Endothelial cell of umbilical vein (primary cell): Measurements from ENCODE around the gene CEP162. TPM values are rescaled to one million over a fixed set of nuclear protein-coding genes. Genes with fewer than 3 reads are reported as not detected.
"Not testable (repeated sequence)": the region's sequence is repeated elsewhere in the genome, so short reads cannot be mapped to it uniquely, and the experiment has no call there.

Source experiments
- BruUV-seq: library from RNA; stranded (reverse); fragments of 400-500 nt; replicated peaks from 2 replicates; lab custom pipeline; 2021; lab: Mats Ljungman, UMichigan
- CTCF ChIA-PET: fragments of 300-600, 350-600 bp; sonication (Branson Sonifier 250); formaldehyde crosslinking; loops from one replicate; lab custom pipeline; 2021; ENCODE audit warnings: antibody characterized with exemption, inconsistent platforms; lab: Charles Lee
- POLR2A ChIA-PET: fragments of 300-600, 350-600 bp; sonication (Branson Sonifier 250); formaldehyde crosslinking; loops from one replicate; lab custom pipeline; 2021; ENCODE audit warnings: antibody characterized with exemption, inconsistent platforms; lab: Charles Lee
- DNase-seq: peaks from one replicate; pipeline ENCODE4 v3.0.0-alpha.2; 2011; ENCODE audit warnings: low read depth, low spot score
- FAIRE-seq: peaks from 2 replicates; lab custom pipeline; 2011; peaks lifted over from hg19 to GRCh38; lab: Jason Lieb, UNC
- H2AFZ ChIP-seq: 2 replicates; pipeline ENCODE4 v1.6.0; 2012; ENCODE audit warnings: low read depth, low read length, control low read depth, inconsistent platforms
- H3K27ac ChIP-seq: 2 replicates; pipeline ENCODE4 v1.5.1; 2011; ENCODE audit warnings: low read depth, mild to moderate bottlenecking, control low read depth, low read length, moderate library complexity; ENCODE audit not compliant: insufficient read depth
- H3K27me3 ChIP-seq, 2 experiments: 2 replicates each; pipeline versions ENCODE4 v1.6.0 to v1.6.1; 2011; ENCODE audit warnings: low read length in 2 of 2, mixed read lengths in 1 of 2; ENCODE audit not compliant: control insufficient read depth in 2 of 2, insufficient read depth in 2 of 2
- H3K36me3 ChIP-seq, 2 experiments: 2 replicates in 1 of 2; 3 replicates in 1 of 2; pipeline ENCODE4 v1.5.1; 2011; ENCODE audit warnings: low read length in 2 of 2, mild to moderate bottlenecking in 1 of 2, moderate library complexity in 1 of 2; ENCODE audit not compliant: control insufficient read depth in 2 of 2, insufficient read depth in 2 of 2; ENCODE audit errors: extremely low read depth in 1 of 2
- H3K4me1 ChIP-seq: 3 replicates; pipeline ENCODE4 v1.5.1; 2011; ENCODE audit warnings: mild to moderate bottlenecking, low read length; ENCODE audit not compliant: control insufficient read depth, insufficient read depth; ENCODE audit errors: extremely low read depth
- H3K4me2 ChIP-seq: 2 replicates; pipeline ENCODE4 v1.6.1; 2011; ENCODE audit warnings: low read length, control low read depth, mixed read lengths; ENCODE audit not compliant: insufficient read depth
- H3K4me3 ChIP-seq, 3 experiments: fragments of 200-600 bp in 1 of 3; sonication (generic), shearing (Covaris generic) in 1 of 3; replicated peaks in 1 of 3; 2 replicates each; pipeline ENCODE4 v1.5.1; 2011 to 2016; ENCODE audit warnings: control low read depth in 3 of 3, low read length in 3 of 3, mild to moderate bottlenecking in 2 of 3, inconsistent platforms in 1 of 3, low read depth in 1 of 3, moderate library complexity in 1 of 3; ENCODE audit not compliant: insufficient read depth in 1 of 3
- H3K79me2 ChIP-seq: 2 replicates; pipeline ENCODE4 v1.6.0; 2012; ENCODE audit warnings: low read length, inconsistent platforms; ENCODE audit not compliant: control insufficient read depth, insufficient read depth
- H3K9ac ChIP-seq: replicated peaks from 2 replicates; pipeline ENCODE3; 2011; ENCODE audit warnings: low read length, control low read depth; ENCODE audit not compliant: insufficient read depth; ENCODE audit errors: extremely low read depth
- H3K9me1 ChIP-seq: replicated peaks from 3 replicates; pipeline ENCODE4 v1.6.0; 2011; ENCODE audit warnings: mild to moderate bottlenecking, low read length; ENCODE audit not compliant: control insufficient read depth, insufficient read depth; ENCODE audit errors: extremely low read depth
- H3K9me3 ChIP-seq: replicated peaks from 2 replicates; pipeline ENCODE4 v1.5.1; 2012; ENCODE audit warnings: low read length, inconsistent platforms; ENCODE audit not compliant: control insufficient read depth, insufficient read depth
- H4K20me1 ChIP-seq: replicated peaks from 2 replicates; pipeline ENCODE3; 2011; ENCODE audit warnings: mild to moderate bottlenecking, low read length; ENCODE audit not compliant: control insufficient read depth, insufficient read depth; ENCODE audit errors: extremely low read depth
- EZH2 ChIP-seq: IDR thresholded peaks from 2 replicates; pipeline ENCODE4 v1.6.1; 2012; ENCODE audit warnings: borderline replicate concordance, low read depth, mild to moderate bottlenecking, moderate library complexity, low read length, inconsistent platforms; ENCODE audit not compliant: severe bottlenecking
- FOS ChIP-seq: IDR thresholded peaks from 2 replicates; pipeline ENCODE4 v1.6.1; 2011; ENCODE audit warnings: mild to moderate bottlenecking, low read length, moderate library complexity, borderline replicate concordance; ENCODE audit not compliant: insufficient read depth
- GATA2 ChIP-seq: IDR thresholded peaks from 2 replicates; pipeline ENCODE4 v1.7.0; 2011; ENCODE audit warnings: low read depth, mild to moderate bottlenecking, moderate library complexity, mixed read lengths, low read length; ENCODE audit not compliant: insufficient read length, insufficient read depth
- JUN ChIP-seq: IDR thresholded peaks from 2 replicates; pipeline ENCODE4 v1.6.1; 2011; ENCODE audit warnings: borderline replicate concordance, low read depth; ENCODE audit not compliant: insufficient read length, insufficient read depth
- MAX ChIP-seq: IDR thresholded peaks from 2 replicates; pipeline ENCODE4 v1.6.1; 2011; ENCODE audit not compliant: insufficient read depth, insufficient read length
- MYC ChIP-seq: IDR thresholded peaks from one replicate; pipeline ENCODE4 v1.6.1; 2011; ENCODE audit warnings: mild to moderate bottlenecking, low read depth, low read length
- POLR2A ChIP-seq: IDR thresholded peaks from 2 replicates; pipeline ENCODE4 v1.6.1; 2012; ENCODE audit warnings: low read depth, mild to moderate bottlenecking, control low read depth, low read length
- POLR2AphosphoS5 ChIP-seq: IDR thresholded peaks from 2 replicates; pipeline ENCODE4 v1.6.1; 2012; ENCODE audit warnings: low read depth, mild to moderate bottlenecking, control low read depth, low read length, moderate library complexity; ENCODE audit not compliant: insufficient read depth
- dilution Hi-C: fragments of 300-500 bp; cut with MboI; formaldehyde crosslinking; loops from one replicate; pipeline ENCODE4 v1.15.0; 2019; ENCODE audit warnings: low sequenced_read_pairs; ENCODE audit not compliant: extremely low pct_ligation_motif_present
- intact Hi-C: fragments of 100-400 bp; cut with micrococcal nuclease; formaldehyde crosslinking; loops from one replicate; pipeline ENCODE4 v1.10.0; 2022
- polyA plus RNA-seq, 4 experiments: library from polyadenylated mRNA; depleted of rRNA in 3 of 4; stranded (reverse) in 3 of 4; unstranded in 1 of 4; fragments of >200 nt; gene quantifications; 2 replicates each; pipeline versions ENCODE4 v1.2.1 to v1.2.3, GENCODE V29; 2011 to 2012; ENCODE audit warnings: missing spikeins in 1 of 4
- total RNA-seq: library from RNA; stranded (reverse); gene quantifications from 2 replicates; pipeline ENCODE4 v1.2.3, GENCODE V29; 2021
- TF ChIP-seq, protein P1 (sequence below), 2 donors: IDR thresholded peaks; 1 replicate in 1 of 2; 2 replicates in 1 of 2; pipeline ENCODE4 v1.5.1; 2011; ENCODE audit warnings: low read length in 2 of 2, mild to moderate bottlenecking in 2 of 2, moderate library complexity in 2 of 2, control low read depth in 1 of 2, inconsistent platforms in 1 of 2, low read depth in 1 of 2; ENCODE audit not compliant: insufficient read depth in 1 of 2; ENCODE audit errors: extremely low read depth in 1 of 2

The CEP162 gene
- total and polyA plus RNA-seq, 2 donors (not counting 3 experiments of a cell fraction or from before 2014, with no cell fraction given), result 0.79 to 10.8 TPM

DNA sequence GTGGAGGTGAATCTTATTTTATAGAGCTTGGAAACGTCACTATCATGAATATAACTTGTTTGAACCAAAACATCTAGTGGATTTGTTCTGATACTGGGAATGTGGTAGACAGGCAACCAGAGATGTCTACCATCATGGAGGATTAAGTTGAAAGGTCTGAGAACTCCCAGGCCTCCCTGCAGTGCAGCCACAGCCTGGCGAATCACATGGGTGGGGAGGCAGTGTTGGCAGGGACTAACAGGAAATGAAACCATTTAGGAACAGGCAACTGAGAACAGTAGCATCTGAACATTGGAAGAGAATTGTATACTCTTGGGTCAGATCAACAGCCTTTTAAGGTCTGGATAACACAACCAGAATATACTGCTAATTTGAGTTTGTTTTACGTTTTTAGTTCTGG, 22.3 kb upstream of the CEP162 start:
- no peak overlapping the region for H3K27ac ChIP-seq
- dilution Hi-C loops, result no loop called here
- intact Hi-C loops, result no loop called here
- H3K36me3 ChIP-seq, result no peaks in the 10 kb centered on the region
- FAIRE-seq (no peak), DNase-seq (no peak)
- no peaks in the 10 kb centered on the region for H3K79me2 ChIP-seq
- no TSS peak for BruUV-seq
- no peaks in the 10 kb centered on the region for H4K20me1 ChIP-seq
- ChIA-PET POLR2A (no interaction called here), CTCF (no interaction called here)
- no peaks in the 10 kb centered on the region for H3K4me1 ChIP-seq
- H3K9ac ChIP-seq, result no peak overlapping the region
- H3K4me2 ChIP-seq, result no peak overlapping the region
- H3K9me3 ChIP-seq, result no peaks in the 10 kb centered on the region
- no peak overlapping the region for H2AFZ ChIP-seq
- TF ChIP-seq, protein P1, sequence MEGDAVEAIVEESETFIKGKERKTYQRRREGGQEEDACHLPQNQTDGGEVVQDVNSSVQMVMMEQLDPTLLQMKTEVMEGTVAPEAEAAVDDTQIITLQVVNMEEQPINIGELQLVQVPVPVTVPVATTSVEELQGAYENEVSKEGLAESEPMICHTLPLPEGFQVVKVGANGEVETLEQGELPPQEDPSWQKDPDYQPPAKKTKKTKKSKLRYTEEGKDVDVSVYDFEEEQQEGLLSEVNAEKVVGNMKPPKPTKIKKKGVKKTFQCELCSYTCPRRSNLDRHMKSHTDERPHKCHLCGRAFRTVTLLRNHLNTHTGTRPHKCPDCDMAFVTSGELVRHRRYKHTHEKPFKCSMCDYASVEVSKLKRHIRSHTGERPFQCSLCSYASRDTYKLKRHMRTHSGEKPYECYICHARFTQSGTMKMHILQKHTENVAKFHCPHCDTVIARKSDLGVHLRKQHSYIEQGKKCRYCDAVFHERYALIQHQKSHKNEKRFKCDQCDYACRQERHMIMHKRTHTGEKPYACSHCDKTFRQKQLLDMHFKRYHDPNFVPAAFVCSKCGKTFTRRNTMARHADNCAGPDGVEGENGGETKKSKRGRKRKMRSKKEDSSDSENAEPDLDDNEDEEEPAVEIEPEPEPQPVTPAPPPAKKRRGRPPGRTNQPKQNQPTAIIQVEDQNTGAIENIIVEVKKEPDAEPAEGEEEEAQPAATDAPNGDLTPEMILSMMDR (IDR thresholded peaks at IDR 0.05; ENCODE audit: extremely low read depth in 1 of 2, insufficient read depth in 1 of 2, low read depth in 1 of 2, low read length in 2 of 2), result no peak
- TF ChIP-seq EZH2, result no peak
- TF ChIP-seq JUN, result no peak
- no peak for TF ChIP-seq GATA2
- TF ChIP-seq MAX, result no peak
- TF ChIP-seq MYC, result no peak
- TF ChIP-seq FOS, result no peak
- TF ChIP-seq POLR2A, result no peak
- TF ChIP-seq POLR2AphosphoS5, result no peak
- H3K4me3 ChIP-seq, result no peak overlapping the region
- no peaks in the 10 kb centered on the region for H3K9me1 ChIP-seq
- H3K27me3 ChIP-seq, result peaks cover 1 to 10% of the 10 kb centered on the region in 2 experiments

DNA sequence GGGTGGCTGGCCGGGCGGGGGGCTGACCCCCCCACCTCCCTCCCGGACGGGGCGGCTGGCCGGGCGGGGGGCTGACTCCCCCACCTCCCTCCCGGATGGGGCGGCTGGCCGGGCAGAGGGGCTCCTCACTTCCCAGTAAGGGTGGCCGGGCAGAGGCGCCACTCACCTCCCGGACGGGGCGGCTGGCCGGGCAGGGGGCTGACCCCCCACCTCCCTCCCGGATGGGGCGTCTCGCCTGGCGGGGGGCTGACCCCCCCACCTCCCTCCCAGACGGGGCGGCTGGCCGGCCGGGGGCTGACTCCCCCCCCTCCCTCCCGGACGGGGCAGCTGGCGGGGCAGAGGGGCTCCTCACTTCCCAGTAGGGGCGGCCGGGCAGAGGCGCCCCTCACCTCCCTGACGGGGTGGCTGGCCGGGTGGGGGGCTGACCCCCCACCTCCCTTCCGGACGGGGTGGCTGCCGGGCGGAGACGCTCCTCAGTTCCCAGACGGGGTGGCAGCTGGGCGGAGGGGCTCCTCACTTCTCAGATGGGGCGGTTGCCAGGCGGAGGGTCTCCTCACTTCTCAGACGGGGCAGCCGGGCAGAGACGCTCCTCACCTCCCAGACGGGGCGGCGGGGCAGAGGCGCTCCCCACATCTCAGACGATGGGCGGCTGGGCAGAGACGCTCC, 17.1 kb upstream of the CEP162 start:
- H3K27me3 ChIP-seq, H3K9me3 ChIP-seq, H4K20me1 ChIP-seq, H3K9ac ChIP-seq, H3K4me2 ChIP-seq, FAIRE-seq, H3K27ac ChIP-seq, BruUV-seq, H3K9me1 ChIP-seq, H2AFZ ChIP-seq, CTCF ChIA-PET, DNase-seq, dilution Hi-C loops, intact Hi-C loops, H3K4me1 ChIP-seq, H3K4me3 ChIP-seq, H3K79me2 ChIP-seq, POLR2A ChIA-PET, H3K36me3 ChIP-seq: not testable (repeated sequence)
